ENCODE measurements around the gene TTC21A. TPM values are rescaled to one million over a fixed set of nuclear protein-coding genes. Genes with fewer than 3 reads are reported as not detected.
A peak's percentile ranks its signal among the peaks of the same experiment; 100 is the strongest.
"Not testable (repeated sequence)": the region's sequence is repeated elsewhere in the genome, so short reads cannot be mapped to it uniquely, and the experiment has no call there.

Gene TTC21A
- 1 to 10 TPM; 2.7 to 4.5 TPM for total RNA-seq

- ATAC-seq (ENCODE audit: low read depth) = peak; percentile 37
- no peaks in the 10 kb centered on the region for H3K36me3 Mint-ChIP-seq
- POLR2A ChIA-PET = interaction anchor here (1.1 to 2.5 kb wide), 6 partner anchors 19 to 299 kb away, joined by 3 to 15 read pairs (median 6); partner anchors contain the start of gene RPSA
- H3K4me1 Mint-ChIP-seq = peaks cover 40% of the 10 kb centered on the region
- peaks cover 40% of the 10 kb centered on the region for H3K27me3 Mint-ChIP-seq
- H3K27ac Mint-ChIP-seq = peak within 1 kb of the TSS; percentile 87
- peak; percentile 72 for DNase-seq
- peak within 1 kb of the TSS; percentile 86 for H3K4me3 Mint-ChIP-seq
- no peaks in the 10 kb centered on the region for H3K9me3 Mint-ChIP-seq
Observed at GRCh38 chr3:39107388-39108199, at the start of gene TTC21A, which contains the start of gene GORASP1. Gene TTC21A (plus strand): TSS chr3:39107680. CDS start chr3:39107838, 158 bp downstream. Gene GORASP1 (minus strand): TSS chr3:39107627. CDS start chr3:39107541, 86 bp downstream.

- H3K4me3 Mint-ChIP-seq; H3K27me3 Mint-ChIP-seq; H3K36me3 Mint-ChIP-seq; H3K9me3 Mint-ChIP-seq; DNase-seq; POLR2A ChIA-PET; H3K27ac Mint-ChIP-seq; ATAC-seq (ENCODE audit: low read depth); H3K4me1 Mint-ChIP-seq: not testable (repeated sequence)
Observed at GRCh38 chr3:39061228-39061627, 46.3 kb upstream of the TTC21A start.

GRCh38 chr3:39062180-39062579, 45.3 kb upstream of the TTC21A start:
- peaks cover 7% of the 10 kb centered on the region for H3K36me3 Mint-ChIP-seq
- H3K9me3 Mint-ChIP-seq = peaks cover 1% of the 10 kb centered on the region
- DNase-seq = no peak
- H3K27ac Mint-ChIP-seq = no peak overlapping the region
- no peaks in the 10 kb centered on the region for H3K27me3 Mint-ChIP-seq
- POLR2A ChIA-PET = no interaction called here
- no peak overlapping the region for H3K4me3 Mint-ChIP-seq
- H3K4me1 Mint-ChIP-seq = peaks cover 8% of the 10 kb centered on the region
- ATAC-seq (ENCODE audit: low read depth) = no peak

- H3K4me3 Mint-ChIP-seq = no peak overlapping the region
- peaks cover 8% of the 10 kb centered on the region for H3K4me1 Mint-ChIP-seq
- POLR2A ChIA-PET = no interaction called here
- peaks cover 11% of the 10 kb centered on the region for H3K36me3 Mint-ChIP-seq
- H3K9me3 Mint-ChIP-seq = peaks cover 1% of the 10 kb centered on the region
- ATAC-seq (ENCODE audit: low read depth) = no peak
- H3K27ac Mint-ChIP-seq = no peak overlapping the region
- no peaks in the 10 kb centered on the region for H3K27me3 Mint-ChIP-seq
- no peak for DNase-seq
Observed at GRCh38 chr3:39063143-39063542, 44.3 kb upstream of the TTC21A start.

- Mint-ChIP-seq H3K27me3 (no peaks in the 10 kb centered on the region), H3K9me3 (peaks cover 1% of the 10 kb centered on the region), H3K27ac (no peak overlapping the region), H3K4me1 (peaks cover 4% of the 10 kb centered on the region), H3K36me3 (peaks cover 11% of the 10 kb centered on the region), H3K4me3 (no peak overlapping the region)
- ATAC-seq (ENCODE audit: low read depth) (no peak), DNase-seq (no peak)
- POLR2A ChIA-PET = no interaction called here
Observed at GRCh38 chr3:39064646-39065045, 42.8 kb upstream of the TTC21A start.

GRCh38 chr3:39065197-39065596, 42.3 kb upstream of the TTC21A start:
- no peak overlapping the region for H3K4me3 Mint-ChIP-seq
- no peak overlapping the region for H3K27ac Mint-ChIP-seq
- peaks cover 4% of the 10 kb centered on the region for H3K4me1 Mint-ChIP-seq
- peak; percentile 89 for ATAC-seq (ENCODE audit: low read depth)
- H3K27me3 Mint-ChIP-seq = no peaks in the 10 kb centered on the region
- H3K36me3 Mint-ChIP-seq = peaks cover 13% of the 10 kb centered on the region
- no peak for DNase-seq
- H3K9me3 Mint-ChIP-seq = peaks cover 1% of the 10 kb centered on the region
- POLR2A ChIA-PET = no interaction called here

GRCh38 chr3:39067286-39067685, 40.2 kb upstream of the TTC21A start:
- no peaks in the 10 kb centered on the region for H3K9me3 Mint-ChIP-seq
- POLR2A ChIA-PET = no interaction called here
- H3K27me3 Mint-ChIP-seq = no peaks in the 10 kb centered on the region
- no peak for DNase-seq
- peaks cover 1% of the 10 kb centered on the region for H3K4me1 Mint-ChIP-seq
- H3K27ac Mint-ChIP-seq = no peak overlapping the region
- ATAC-seq (ENCODE audit: low read depth) = no peak
- H3K36me3 Mint-ChIP-seq = peaks cover 17% of the 10 kb centered on the region
- no peak overlapping the region for H3K4me3 Mint-ChIP-seq

- no peak for ATAC-seq (ENCODE audit: low read depth)
- Mint-ChIP-seq H3K27me3 (no peaks in the 10 kb centered on the region), H3K36me3 (peaks cover 25% of the 10 kb centered on the region), H3K4me1 (peaks cover 1% of the 10 kb centered on the region), H3K27ac (no peak overlapping the region), H3K4me3 (no peak overlapping the region), H3K9me3 (no peaks in the 10 kb centered on the region)
- POLR2A ChIA-PET = no interaction called here
- DNase-seq = no peak
Observed at GRCh38 chr3:39068556-39068955, 38.9 kb upstream of the TTC21A start.

- Mint-ChIP-seq H3K36me3 (peaks cover 34% of the 10 kb centered on the region), H3K4me3 (no peak overlapping the region), H3K4me1 (peaks cover 1% of the 10 kb centered on the region), H3K27ac (no peak overlapping the region), H3K9me3 (peaks cover 1% of the 10 kb centered on the region), H3K27me3 (no peaks in the 10 kb centered on the region)
- POLR2A ChIA-PET = no interaction called here
- no peak for ATAC-seq (ENCODE audit: low read depth)
- DNase-seq = no peak
Observed at GRCh38 chr3:39075910-39076309, 31.6 kb upstream of the TTC21A start.

GRCh38 chr3:39079530-39079929, 27.9 kb upstream of the TTC21A start:
- no peak overlapping the region for H3K4me3 Mint-ChIP-seq
- H3K9me3 Mint-ChIP-seq = peaks cover 1% of the 10 kb centered on the region
- ATAC-seq (ENCODE audit: low read depth) (no peak), DNase-seq (no peak)
- POLR2A ChIA-PET = no interaction called here
- no peak overlapping the region for H3K27ac Mint-ChIP-seq
- peaks cover 1% of the 10 kb centered on the region for H3K4me1 Mint-ChIP-seq
- H3K36me3 Mint-ChIP-seq = peaks cover 36% of the 10 kb centered on the region
- H3K27me3 Mint-ChIP-seq = no peaks in the 10 kb centered on the region

GRCh38 chr3:39080026-39080425, 27.5 kb upstream of the TTC21A start:
- DNase-seq = no peak
- H3K4me3 Mint-ChIP-seq = no peak overlapping the region

GRCh38 chr3:39082666-39083313, 24.7 kb upstream of the TTC21A start:
- DNase-seq (no peak), ATAC-seq (ENCODE audit: low read depth) (no peak)
- Mint-ChIP-seq H3K4me3 (no peak overlapping the region), H3K4me1 (no peaks in the 10 kb centered on the region), H3K27me3 (no peaks in the 10 kb centered on the region), H3K36me3 (peaks cover 21% of the 10 kb centered on the region), H3K9me3 (no peaks in the 10 kb centered on the region), H3K27ac (peak overlapping the region; percentile 4)
- POLR2A ChIA-PET = no interaction called here

More at GRCh38 chr3:39080026-39080425, 27.5 kb upstream of the TTC21A start:
- Mint-ChIP-seq H3K9me3 (no peaks in the 10 kb centered on the region), H3K4me1 (peaks cover 1% of the 10 kb centered on the region), H3K27ac (no peak overlapping the region), H3K27me3 (no peaks in the 10 kb centered on the region), H3K36me3 (peaks cover 33% of the 10 kb centered on the region)
- POLR2A ChIA-PET = no interaction called here
- no peak for ATAC-seq (ENCODE audit: low read depth)

- Mint-ChIP-seq H3K4me1 (peaks cover 3% of the 10 kb centered on the region), H3K36me3 (peaks cover 20% of the 10 kb centered on the region), H3K9me3 (no peaks in the 10 kb centered on the region), H3K27ac (no peak overlapping the region), H3K27me3 (no peaks in the 10 kb centered on the region), H3K4me3 (no peak overlapping the region)
- ATAC-seq (ENCODE audit: low read depth) (no peak), DNase-seq (no peak)
- POLR2A ChIA-PET = no interaction called here
Observed at GRCh38 chr3:39086144-39086543, 21.3 kb upstream of the TTC21A start.

- POLR2A ChIA-PET = no interaction called here
- Mint-ChIP-seq H3K9me3 (no peaks in the 10 kb centered on the region), H3K27me3 (no peaks in the 10 kb centered on the region), H3K27ac (no peak overlapping the region), H3K4me1 (peaks cover 3% of the 10 kb centered on the region), H3K36me3 (peaks cover 12% of the 10 kb centered on the region), H3K4me3 (no peak overlapping the region)
- no peak for ATAC-seq (ENCODE audit: low read depth)
- no peak for DNase-seq
Observed at GRCh38 chr3:39088456-39088855, 19.0 kb upstream of the TTC21A start.

Data from activated naive CD8-positive, alpha-beta T cell treated with anti-CD3 and anti-CD28 coated beads, Interleukin-2, amount 10 ng/mL, durations not matched to agents 7 days and 5 days (primary cell).